HEK293 (cell line): Measurements from ENCODE around the gene TNFSF13.

Experiments
- HOXC10 ChIP-seq: sonication (generic); formaldehyde crosslinking; IDR thresholded peaks from 2 replicates; pipeline ENCODE4 v1.8.1; 2023; ENCODE audit warnings: mild to moderate bottlenecking, missing genetic modification reagents
- KLF9 ChIP-seq: fragments of 450-650 bp; formaldehyde crosslinking; IDR thresholded peaks from 2 replicates; pipeline ENCODE4 v1.5.1; 2016; ENCODE audit warnings: missing biosample characterization, missing genetic modification characterization, low read depth
- SETDB1 ChIP-seq: IDR thresholded peaks from one replicate; pipeline ENCODE4 v1.6.1; 2017; ENCODE audit warnings: mild to moderate bottlenecking, low read length, moderate library complexity, mixed read lengths; ENCODE audit not compliant: insufficient read length
- ZBTB11 ChIP-seq: fragments of 450-650 bp; formaldehyde crosslinking; conservative IDR thresholded peaks from 2 replicates; pipeline ENCODE4 v1.5.1; 2016; ENCODE audit warnings: low read depth, missing biosample characterization, missing genetic modification characterization
- ZNF112 ChIP-seq: fragments of 450-650 bp; formaldehyde crosslinking; IDR thresholded peaks from 2 replicates; pipeline ENCODE4 v1.5.0; 2017; ENCODE audit warnings: missing biosample characterization, missing genetic modification characterization
- ZNF138 ChIP-seq: fragments of 450-650 bp; formaldehyde crosslinking; IDR thresholded peaks from 2 replicates; pipeline ENCODE4 v1.5.1; 2016; ENCODE audit warnings: missing biosample characterization, missing genetic modification characterization, borderline replicate concordance
- ZNF157 ChIP-seq: fragments of 450-650 bp; formaldehyde crosslinking; IDR thresholded peaks from 2 replicates; pipeline ENCODE4 v1.5.1; 2016; ENCODE audit warnings: missing biosample characterization, missing genetic modification characterization
- ZNF16 ChIP-seq: fragments of 450-650 bp; formaldehyde crosslinking; IDR thresholded peaks from 2 replicates; pipeline ENCODE4 v1.5.1; 2016; ENCODE audit warnings: low read depth, missing biosample characterization, missing genetic modification characterization
- ZNF248 ChIP-seq: fragments of 450-650 bp; formaldehyde crosslinking; IDR thresholded peaks from 2 replicates; pipeline ENCODE4 v1.5.1; 2017; ENCODE audit warnings: missing biosample characterization, missing genetic modification characterization
- ZNF335 ChIP-seq: fragments of 450-650 bp; formaldehyde crosslinking; conservative IDR thresholded peaks from 2 replicates; pipeline ENCODE4 v1.5.1; 2016; ENCODE audit warnings: missing biosample characterization, missing genetic modification characterization
- ZNF350 ChIP-seq: fragments of 450-650 bp; formaldehyde crosslinking; IDR thresholded peaks from 2 replicates; pipeline ENCODE4 v1.5.0; 2017; ENCODE audit warnings: missing biosample characterization, mild to moderate bottlenecking, missing genetic modification characterization
- ZNF426 ChIP-seq: fragments of 450-650 bp; formaldehyde crosslinking; IDR thresholded peaks from 2 replicates; pipeline ENCODE4 v1.5.1; 2017; ENCODE audit warnings: missing biosample characterization, missing genetic modification characterization, mild to moderate bottlenecking, inconsistent platforms, moderate library complexity
- ZNF510 ChIP-seq: fragments of 450-650 bp; formaldehyde crosslinking; IDR thresholded peaks from 2 replicates; pipeline ENCODE4 v1.5.1; 2018; ENCODE audit warnings: mild to moderate bottlenecking, missing genetic modification characterization, missing biosample characterization; ENCODE audit not compliant: insufficient replicate concordance
- ZNF560 ChIP-seq: fragments of 450-650 bp; formaldehyde crosslinking; IDR thresholded peaks from 2 replicates; pipeline ENCODE4 v1.5.1; 2017; ENCODE audit warnings: missing biosample characterization, missing genetic modification characterization, borderline replicate concordance
- ZNF580 ChIP-seq: fragments of 450-650 bp; formaldehyde crosslinking; IDR thresholded peaks from 2 replicates; pipeline ENCODE4 v1.5.1; 2016; ENCODE audit warnings: missing biosample characterization, missing genetic modification characterization
- ZNF585B ChIP-seq: fragments of 450-650 bp; formaldehyde crosslinking; IDR thresholded peaks from 2 replicates; pipeline ENCODE4 v1.5.1; 2016; ENCODE audit warnings: missing biosample characterization, missing genetic modification characterization
- ZNF600 ChIP-seq: fragments of 450-650 bp; formaldehyde crosslinking; IDR thresholded peaks from 2 replicates; pipeline ENCODE4 v1.5.1; 2016; ENCODE audit warnings: missing biosample characterization, missing genetic modification characterization
- ZNF776 ChIP-seq: fragments of 450-650 bp; formaldehyde crosslinking; IDR thresholded peaks from 2 replicates; pipeline ENCODE4 v1.5.0; 2017; ENCODE audit warnings: missing biosample characterization, missing genetic modification characterization, borderline replicate concordance
- ZNF777 ChIP-seq: fragments of 450-650 bp; formaldehyde crosslinking; IDR thresholded peaks from 2 replicates; pipeline ENCODE4 v1.5.1; 2017; ENCODE audit warnings: missing biosample characterization, missing genetic modification characterization, borderline replicate concordance
- ZNF830 ChIP-seq: fragments of 450-650 bp; IDR thresholded peaks from 2 replicates; pipeline ENCODE4 v1.5.0; 2018; ENCODE audit warnings: missing biosample characterization, missing genetic modification characterization, low read depth, mild to moderate bottlenecking, moderate library complexity
- ZSCAN23 ChIP-seq: fragments of 450-650 bp; formaldehyde crosslinking; IDR thresholded peaks from 2 replicates; pipeline ENCODE4 v1.5.1; 2016; ENCODE audit warnings: missing biosample characterization, missing genetic modification characterization
- TF ChIP-seq, protein P1 (sequence below): fragments of 450-650 bp; IDR thresholded peaks from 2 replicates; pipeline ENCODE4 v1.5.1; 2018; ENCODE audit warnings: missing biosample characterization, missing genetic modification characterization
- TF ChIP-seq, protein P2 (sequence below): fragments of 450-650 bp; formaldehyde crosslinking; IDR thresholded peaks from 2 replicates; pipeline ENCODE4 v1.5.1; 2016; ENCODE audit warnings: missing biosample characterization, missing genetic modification characterization
- TF ChIP-seq, protein P3 (sequence below): fragments of 450-650 bp; formaldehyde crosslinking; IDR thresholded peaks from 2 replicates; pipeline ENCODE4 v1.5.1; 2016; ENCODE audit warnings: missing biosample characterization, missing genetic modification characterization, borderline replicate concordance
- TF ChIP-seq, protein P4 (sequence below): fragments of 450-650 bp; formaldehyde crosslinking; IDR thresholded peaks from 2 replicates; pipeline ENCODE4 v1.5.1; 2016; ENCODE audit warnings: missing biosample characterization, missing genetic modification characterization
- TF ChIP-seq, protein P5 (sequence below): IDR thresholded peaks from 2 replicates; pipeline ENCODE4 v1.6.1; 2011; ENCODE audit warnings: mild to moderate bottlenecking, low read depth, low read length, borderline replicate concordance

TNFSF13 gene

DNA sequence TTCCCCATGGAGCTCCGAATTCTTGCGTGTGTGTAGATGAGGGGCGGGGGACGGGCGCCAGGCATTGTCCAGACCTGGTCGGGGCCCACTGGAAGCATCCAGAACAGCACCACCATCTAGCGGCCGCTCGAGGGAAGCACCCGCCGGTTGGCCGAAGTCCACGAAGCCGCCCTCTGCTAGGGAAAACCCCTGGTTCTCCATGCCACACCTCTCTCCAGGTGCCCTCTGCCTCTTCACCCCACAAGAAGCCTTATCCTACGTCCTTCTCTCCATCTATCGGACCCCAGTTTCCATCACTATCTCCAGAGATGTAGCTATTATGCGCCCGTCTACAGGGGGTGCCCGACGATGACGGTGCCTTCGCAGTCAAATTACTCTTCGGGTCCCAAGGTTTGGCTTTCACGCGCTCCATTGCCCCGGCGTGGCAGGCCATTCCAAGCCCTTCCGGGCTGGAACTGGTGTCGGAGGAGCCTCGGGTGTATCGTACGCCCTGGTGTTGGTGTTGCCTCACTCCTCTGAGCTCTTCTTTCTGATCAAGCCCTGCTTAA, 2.6 kb downstream of the TNFSF13 start (continued):
- peak; percentile 7; the same call in 1 of the 2 replicates for TF ChIP-seq ZBTB11
- no peak for TF ChIP-seq ZNF510 (tag by site-specific recombination)
- TF ChIP-seq ZNF426 (tag by site-specific recombination): no peak
- TF ChIP-seq ZNF157 (tag by site-specific recombination): no peak
- no peak for TF ChIP-seq ZNF138 (tag by site-specific recombination)
- TF ChIP-seq KLF9: peak; percentile 80
- TF ChIP-seq ZSCAN23 (tag by site-specific recombination): no peak; the same call in 1 of the 2 replicates
- TF ChIP-seq ZNF16 (tag by site-specific recombination): no peak
- TF ChIP-seq ZNF830 (tag by site-specific recombination): no peak
- no peak for TF ChIP-seq ZNF350
- TF ChIP-seq, protein P1, sequence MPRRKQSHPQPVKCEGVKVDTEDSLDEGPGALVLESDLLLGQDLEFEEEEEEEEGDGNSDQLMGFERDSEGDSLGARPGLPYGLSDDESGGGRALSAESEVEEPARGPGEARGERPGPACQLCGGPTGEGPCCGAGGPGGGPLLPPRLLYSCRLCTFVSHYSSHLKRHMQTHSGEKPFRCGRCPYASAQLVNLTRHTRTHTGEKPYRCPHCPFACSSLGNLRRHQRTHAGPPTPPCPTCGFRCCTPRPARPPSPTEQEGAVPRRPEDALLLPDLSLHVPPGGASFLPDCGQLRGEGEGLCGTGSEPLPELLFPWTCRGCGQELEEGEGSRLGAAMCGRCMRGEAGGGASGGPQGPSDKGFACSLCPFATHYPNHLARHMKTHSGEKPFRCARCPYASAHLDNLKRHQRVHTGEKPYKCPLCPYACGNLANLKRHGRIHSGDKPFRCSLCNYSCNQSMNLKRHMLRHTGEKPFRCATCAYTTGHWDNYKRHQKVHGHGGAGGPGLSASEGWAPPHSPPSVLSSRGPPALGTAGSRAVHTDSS (tag by site-specific recombination): no peak
- no peak for TF ChIP-seq ZNF580 (tag by site-specific recombination)
- no peak for TF ChIP-seq ZNF560 (tag by site-specific recombination)
- TF ChIP-seq, protein P2, sequence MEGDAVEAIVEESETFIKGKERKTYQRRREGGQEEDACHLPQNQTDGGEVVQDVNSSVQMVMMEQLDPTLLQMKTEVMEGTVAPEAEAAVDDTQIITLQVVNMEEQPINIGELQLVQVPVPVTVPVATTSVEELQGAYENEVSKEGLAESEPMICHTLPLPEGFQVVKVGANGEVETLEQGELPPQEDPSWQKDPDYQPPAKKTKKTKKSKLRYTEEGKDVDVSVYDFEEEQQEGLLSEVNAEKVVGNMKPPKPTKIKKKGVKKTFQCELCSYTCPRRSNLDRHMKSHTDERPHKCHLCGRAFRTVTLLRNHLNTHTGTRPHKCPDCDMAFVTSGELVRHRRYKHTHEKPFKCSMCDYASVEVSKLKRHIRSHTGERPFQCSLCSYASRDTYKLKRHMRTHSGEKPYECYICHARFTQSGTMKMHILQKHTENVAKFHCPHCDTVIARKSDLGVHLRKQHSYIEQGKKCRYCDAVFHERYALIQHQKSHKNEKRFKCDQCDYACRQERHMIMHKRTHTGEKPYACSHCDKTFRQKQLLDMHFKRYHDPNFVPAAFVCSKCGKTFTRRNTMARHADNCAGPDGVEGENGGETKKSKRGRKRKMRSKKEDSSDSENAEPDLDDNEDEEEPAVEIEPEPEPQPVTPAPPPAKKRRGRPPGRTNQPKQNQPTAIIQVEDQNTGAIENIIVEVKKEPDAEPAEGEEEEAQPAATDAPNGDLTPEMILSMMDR (tag by site-specific recombination): peak; percentile 90
- peak; percentile 48 for TF ChIP-seq ZNF335 (tag by site-specific recombination)
- TF ChIP-seq SETDB1: no peak
- no peak for TF ChIP-seq ZNF112 (tag by site-specific recombination)
- TF ChIP-seq ZNF600 (tag by site-specific recombination): 0 out of 2 replicates have a peak, but pooled peaks have one; percentile 10
- TF ChIP-seq, protein P3, sequence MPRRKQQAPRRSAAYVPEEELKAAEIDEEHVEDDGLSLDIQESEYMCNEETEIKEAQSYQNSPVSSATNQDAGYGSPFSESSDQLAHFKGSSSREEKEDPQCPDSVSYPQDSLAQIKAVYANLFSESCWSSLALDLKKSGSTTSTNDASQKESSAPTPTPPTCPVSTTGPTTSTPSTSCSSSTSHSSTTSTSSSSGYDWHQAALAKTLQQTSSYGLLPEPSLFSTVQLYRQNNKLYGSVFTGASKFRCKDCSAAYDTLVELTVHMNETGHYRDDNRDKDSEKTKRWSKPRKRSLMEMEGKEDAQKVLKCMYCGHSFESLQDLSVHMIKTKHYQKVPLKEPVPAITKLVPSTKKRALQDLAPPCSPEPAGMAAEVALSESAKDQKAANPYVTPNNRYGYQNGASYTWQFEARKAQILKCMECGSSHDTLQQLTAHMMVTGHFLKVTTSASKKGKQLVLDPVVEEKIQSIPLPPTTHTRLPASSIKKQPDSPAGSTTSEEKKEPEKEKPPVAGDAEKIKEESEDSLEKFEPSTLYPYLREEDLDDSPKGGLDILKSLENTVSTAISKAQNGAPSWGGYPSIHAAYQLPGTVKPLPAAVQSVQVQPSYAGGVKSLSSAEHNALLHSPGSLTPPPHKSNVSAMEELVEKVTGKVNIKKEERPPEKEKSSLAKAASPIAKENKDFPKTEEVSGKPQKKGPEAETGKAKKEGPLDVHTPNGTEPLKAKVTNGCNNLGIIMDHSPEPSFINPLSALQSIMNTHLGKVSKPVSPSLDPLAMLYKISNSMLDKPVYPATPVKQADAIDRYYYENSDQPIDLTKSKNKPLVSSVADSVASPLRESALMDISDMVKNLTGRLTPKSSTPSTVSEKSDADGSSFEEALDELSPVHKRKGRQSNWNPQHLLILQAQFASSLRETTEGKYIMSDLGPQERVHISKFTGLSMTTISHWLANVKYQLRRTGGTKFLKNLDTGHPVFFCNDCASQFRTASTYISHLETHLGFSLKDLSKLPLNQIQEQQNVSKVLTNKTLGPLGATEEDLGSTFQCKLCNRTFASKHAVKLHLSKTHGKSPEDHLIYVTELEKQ (tag by site-specific recombination): no peak
- no peak for TF ChIP-seq ZNF585B (tag by site-specific recombination)
- no peak for TF ChIP-seq HOXC10 (CRISPR knock-in tag)
- TF ChIP-seq, protein P4, sequence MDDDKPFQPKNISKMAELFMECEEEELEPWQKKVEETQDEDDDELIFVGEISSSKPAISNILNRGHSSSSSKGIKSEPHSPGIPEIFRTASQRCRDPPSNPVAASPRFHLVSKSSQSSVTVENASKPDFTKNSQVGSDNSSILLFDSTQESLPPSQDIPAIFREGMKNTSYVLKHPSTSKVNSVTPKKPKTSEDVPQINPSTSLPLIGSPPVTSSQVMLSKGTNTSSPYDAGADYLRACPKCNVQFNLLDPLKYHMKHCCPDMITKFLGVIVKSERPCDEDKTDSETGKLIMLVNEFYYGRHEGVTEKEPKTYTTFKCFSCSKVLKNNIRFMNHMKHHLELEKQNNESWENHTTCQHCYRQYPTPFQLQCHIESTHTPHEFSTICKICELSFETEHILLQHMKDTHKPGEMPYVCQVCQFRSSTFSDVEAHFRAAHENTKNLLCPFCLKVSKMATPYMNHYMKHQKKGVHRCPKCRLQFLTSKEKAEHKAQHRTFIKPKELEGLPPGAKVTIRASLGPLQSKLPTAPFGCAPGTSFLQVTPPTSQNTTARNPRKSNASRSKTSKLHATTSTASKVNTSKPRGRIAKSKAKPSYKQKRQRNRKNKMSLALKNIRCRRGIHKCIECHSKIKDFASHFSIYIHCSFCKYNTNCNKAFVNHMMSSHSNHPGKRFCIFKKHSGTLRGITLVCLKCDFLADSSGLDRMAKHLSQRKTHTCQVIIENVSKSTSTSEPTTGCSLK (tag by site-specific recombination): no peak
- TF ChIP-seq ZNF248: no peak
- TF ChIP-seq ZNF777 (tag by site-specific recombination): peak; percentile 28; the same call in 1 of the 2 replicates
- TF ChIP-seq, protein P5, sequence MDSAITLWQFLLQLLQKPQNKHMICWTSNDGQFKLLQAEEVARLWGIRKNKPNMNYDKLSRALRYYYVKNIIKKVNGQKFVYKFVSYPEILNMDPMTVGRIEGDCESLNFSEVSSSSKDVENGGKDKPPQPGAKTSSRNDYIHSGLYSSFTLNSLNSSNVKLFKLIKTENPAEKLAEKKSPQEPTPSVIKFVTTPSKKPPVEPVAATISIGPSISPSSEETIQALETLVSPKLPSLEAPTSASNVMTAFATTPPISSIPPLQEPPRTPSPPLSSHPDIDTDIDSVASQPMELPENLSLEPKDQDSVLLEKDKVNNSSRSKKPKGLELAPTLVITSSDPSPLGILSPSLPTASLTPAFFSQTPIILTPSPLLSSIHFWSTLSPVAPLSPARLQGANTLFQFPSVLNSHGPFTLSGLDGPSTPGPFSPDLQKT: no peak
- no peak for TF ChIP-seq ZNF776 (tag by site-specific recombination)
